ENCODE results near the gene PHF19. TPM values are rescaled to one million over a fixed set of nuclear protein-coding genes. Genes with fewer than 3 reads are reported as not detected.
A peak's percentile ranks its signal among the peaks of the same experiment; 100 is the strongest.

Gene PHF19
- total and polyA plus RNA-seq, 10 of the 15 experiments (the other 5 are each of a cell fraction or from before 2014, with no cell fraction given) = 26.0 to 133 (median 87.7) TPM

DNA sequence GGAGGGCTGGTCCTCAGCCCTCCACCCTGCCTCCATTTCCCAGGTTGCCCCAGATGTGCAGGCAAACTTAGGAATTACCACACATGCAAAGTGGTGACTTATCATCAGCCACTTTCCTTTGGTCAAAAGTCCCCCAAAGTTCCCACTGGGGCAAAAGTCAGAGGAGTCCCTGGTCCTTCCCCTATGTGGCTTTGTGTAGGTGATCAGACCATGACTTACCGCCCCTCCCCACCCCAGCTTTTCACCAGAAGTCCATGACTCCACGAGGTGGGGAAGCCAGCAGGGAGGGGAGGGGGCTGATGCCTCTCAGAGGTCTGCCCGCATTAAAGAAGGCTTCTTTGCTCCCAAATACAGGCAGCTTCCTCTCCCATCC is 43.8 kb upstream of the PHF19 start (continued):
- TF ChIP-seq, protein P1, sequence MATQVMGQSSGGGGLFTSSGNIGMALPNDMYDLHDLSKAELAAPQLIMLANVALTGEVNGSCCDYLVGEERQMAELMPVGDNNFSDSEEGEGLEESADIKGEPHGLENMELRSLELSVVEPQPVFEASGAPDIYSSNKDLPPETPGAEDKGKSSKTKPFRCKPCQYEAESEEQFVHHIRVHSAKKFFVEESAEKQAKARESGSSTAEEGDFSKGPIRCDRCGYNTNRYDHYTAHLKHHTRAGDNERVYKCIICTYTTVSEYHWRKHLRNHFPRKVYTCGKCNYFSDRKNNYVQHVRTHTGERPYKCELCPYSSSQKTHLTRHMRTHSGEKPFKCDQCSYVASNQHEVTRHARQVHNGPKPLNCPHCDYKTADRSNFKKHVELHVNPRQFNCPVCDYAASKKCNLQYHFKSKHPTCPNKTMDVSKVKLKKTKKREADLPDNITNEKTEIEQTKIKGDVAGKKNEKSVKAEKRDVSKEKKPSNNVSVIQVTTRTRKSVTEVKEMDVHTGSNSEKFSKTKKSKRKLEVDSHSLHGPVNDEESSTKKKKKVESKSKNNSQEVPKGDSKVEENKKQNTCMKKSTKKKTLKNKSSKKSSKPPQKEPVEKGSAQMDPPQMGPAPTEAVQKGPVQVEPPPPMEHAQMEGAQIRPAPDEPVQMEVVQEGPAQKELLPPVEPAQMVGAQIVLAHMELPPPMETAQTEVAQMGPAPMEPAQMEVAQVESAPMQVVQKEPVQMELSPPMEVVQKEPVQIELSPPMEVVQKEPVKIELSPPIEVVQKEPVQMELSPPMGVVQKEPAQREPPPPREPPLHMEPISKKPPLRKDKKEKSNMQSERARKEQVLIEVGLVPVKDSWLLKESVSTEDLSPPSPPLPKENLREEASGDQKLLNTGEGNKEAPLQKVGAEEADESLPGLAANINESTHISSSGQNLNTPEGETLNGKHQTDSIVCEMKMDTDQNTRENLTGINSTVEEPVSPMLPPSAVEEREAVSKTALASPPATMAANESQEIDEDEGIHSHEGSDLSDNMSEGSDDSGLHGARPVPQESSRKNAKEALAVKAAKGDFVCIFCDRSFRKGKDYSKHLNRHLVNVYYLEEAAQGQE (IDR thresholded peaks at IDR 0.05; ENCODE audit: low read depth, low read length) = no peak
- no peak for TF ChIP-seq RAD51 (IDR thresholded peaks at IDR 0.05)
- no peak for TF ChIP-seq MEF2B (IDR thresholded peaks at IDR 0.05; ENCODE audit: partially characterized antibody, poor library complexity, severe bottlenecking)
- TF ChIP-seq BRCA1 (IDR thresholded peaks at IDR 0.05; ENCODE audit: low read depth, low read length) = no peak
- TF ChIP-seq SMC3 (IDR thresholded peaks at IDR 0.05; ENCODE audit: borderline replicate concordance, low read length) = no peak
- no peak for TF ChIP-seq NBN (IDR thresholded peaks at IDR 0.05)
- TF ChIP-seq, protein P2, sequence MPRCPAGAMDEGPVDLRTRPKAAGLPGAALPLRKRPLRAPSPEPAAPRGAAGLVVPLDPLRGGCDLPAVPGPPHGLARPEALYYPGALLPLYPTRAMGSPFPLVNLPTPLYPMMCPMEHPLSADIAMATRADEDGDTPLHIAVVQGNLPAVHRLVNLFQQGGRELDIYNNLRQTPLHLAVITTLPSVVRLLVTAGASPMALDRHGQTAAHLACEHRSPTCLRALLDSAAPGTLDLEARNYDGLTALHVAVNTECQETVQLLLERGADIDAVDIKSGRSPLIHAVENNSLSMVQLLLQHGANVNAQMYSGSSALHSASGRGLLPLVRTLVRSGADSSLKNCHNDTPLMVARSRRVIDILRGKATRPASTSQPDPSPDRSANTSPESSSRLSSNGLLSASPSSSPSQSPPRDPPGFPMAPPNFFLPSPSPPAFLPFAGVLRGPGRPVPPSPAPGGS (IDR thresholded peaks at IDR 0.05; ENCODE audit: borderline replicate concordance, insufficient read depth, low read depth, low read length, poor library complexity, severe bottlenecking) = peak; percentile 56
- TF ChIP-seq ZBED1 (IDR thresholded peaks at IDR 0.05; ENCODE audit: borderline replicate concordance) = 0 out of 2 replicates have a peak, but pooled peaks have one; percentile 67
- no peak for TF ChIP-seq NFIC (IDR thresholded peaks at IDR 0.05; ENCODE audit: low read depth, low read length)
- no peak for TF ChIP-seq NR2C1 (IDR thresholded peaks at IDR 0.05)
- peak; percentile 89 for TF ChIP-seq PAX5 (IDR thresholded peaks at IDR 0.05; ENCODE audit: borderline replicate concordance, low read depth, low read length)
- peak; percentile 92 for TF ChIP-seq RELA (IDR thresholded peaks at IDR 0.05; ENCODE audit: borderline replicate concordance, partially characterized antibody)
- TF ChIP-seq IKZF1 (conservative IDR thresholded peaks at IDR 0.05) = peak; percentile 87
- TF ChIP-seq ATF7 (IDR thresholded peaks at IDR 0.05; ENCODE audit: low read depth) = 0 out of 2 replicates have a peak, but pooled peaks have one; percentile 40
- no peak for TF ChIP-seq HCFC1 (IDR thresholded peaks at IDR 0.05; ENCODE audit: low read length)
- peak; percentile 34; the same call in 1 of the 2 replicates for TF ChIP-seq POLR2AphosphoS5 (IDR thresholded peaks at IDR 0.05; ENCODE audit: low read length)
- TF ChIP-seq, protein P3, sequence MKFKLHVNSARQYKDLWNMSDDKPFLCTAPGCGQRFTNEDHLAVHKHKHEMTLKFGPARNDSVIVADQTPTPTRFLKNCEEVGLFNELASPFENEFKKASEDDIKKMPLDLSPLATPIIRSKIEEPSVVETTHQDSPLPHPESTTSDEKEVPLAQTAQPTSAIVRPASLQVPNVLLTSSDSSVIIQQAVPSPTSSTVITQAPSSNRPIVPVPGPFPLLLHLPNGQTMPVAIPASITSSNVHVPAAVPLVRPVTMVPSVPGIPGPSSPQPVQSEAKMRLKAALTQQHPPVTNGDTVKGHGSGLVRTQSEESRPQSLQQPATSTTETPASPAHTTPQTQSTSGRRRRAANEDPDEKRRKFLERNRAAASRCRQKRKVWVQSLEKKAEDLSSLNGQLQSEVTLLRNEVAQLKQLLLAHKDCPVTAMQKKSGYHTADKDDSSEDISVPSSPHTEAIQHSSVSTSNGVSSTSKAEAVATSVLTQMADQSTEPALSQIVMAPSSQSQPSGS (IDR thresholded peaks at IDR 0.05; ENCODE audit: low read length) = no peak
- TF ChIP-seq, protein P4, sequence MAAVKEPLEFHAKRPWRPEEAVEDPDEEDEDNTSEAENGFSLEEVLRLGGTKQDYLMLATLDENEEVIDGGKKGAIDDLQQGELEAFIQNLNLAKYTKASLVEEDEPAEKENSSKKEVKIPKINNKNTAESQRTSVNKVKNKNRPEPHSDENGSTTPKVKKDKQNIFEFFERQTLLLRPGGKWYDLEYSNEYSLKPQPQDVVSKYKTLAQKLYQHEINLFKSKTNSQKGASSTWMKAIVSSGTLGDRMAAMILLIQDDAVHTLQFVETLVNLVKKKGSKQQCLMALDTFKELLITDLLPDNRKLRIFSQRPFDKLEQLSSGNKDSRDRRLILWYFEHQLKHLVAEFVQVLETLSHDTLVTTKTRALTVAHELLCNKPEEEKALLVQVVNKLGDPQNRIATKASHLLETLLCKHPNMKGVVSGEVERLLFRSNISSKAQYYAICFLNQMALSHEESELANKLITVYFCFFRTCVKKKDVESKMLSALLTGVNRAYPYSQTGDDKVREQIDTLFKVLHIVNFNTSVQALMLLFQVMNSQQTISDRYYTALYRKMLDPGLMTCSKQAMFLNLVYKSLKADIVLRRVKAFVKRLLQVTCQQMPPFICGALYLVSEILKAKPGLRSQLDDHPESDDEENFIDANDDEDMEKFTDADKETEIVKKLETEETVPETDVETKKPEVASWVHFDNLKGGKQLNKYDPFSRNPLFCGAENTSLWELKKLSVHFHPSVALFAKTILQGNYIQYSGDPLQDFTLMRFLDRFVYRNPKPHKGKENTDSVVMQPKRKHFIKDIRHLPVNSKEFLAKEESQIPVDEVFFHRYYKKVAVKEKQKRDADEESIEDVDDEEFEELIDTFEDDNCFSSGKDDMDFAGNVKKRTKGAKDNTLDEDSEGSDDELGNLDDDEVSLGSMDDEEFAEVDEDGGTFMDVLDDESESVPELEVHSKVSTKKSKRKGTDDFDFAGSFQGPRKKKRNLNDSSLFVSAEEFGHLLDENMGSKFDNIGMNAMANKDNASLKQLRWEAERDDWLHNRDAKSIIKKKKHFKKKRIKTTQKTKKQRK (IDR thresholded peaks at IDR 0.05; ENCODE audit: low read depth, low read length) = no peak
- TF ChIP-seq CREM (IDR thresholded peaks at IDR 0.05; ENCODE audit: low read depth) = peak; percentile 57; the same call in 1 of the 2 replicates
- peak; percentile 25 for TF ChIP-seq SP1 (IDR thresholded peaks at IDR 0.05; ENCODE audit: low read depth, low read length)
- peak; percentile 86 for TF ChIP-seq NR2F1 (conservative IDR thresholded peaks at IDR 0.05)
- no peak; the same call in 1 of the 2 replicates for TF ChIP-seq CBFB (IDR thresholded peaks at IDR 0.05; ENCODE audit: low read depth)
- no peak for TF ChIP-seq HDAC2 (IDR thresholded peaks at IDR 0.05)

Data from GM12878 (cell line).